PFSK-1 (cell line): ENCODE data around the gene MED12.

Experiments used
- POLR2AphosphoS5 ChIP-seq: IDR thresholded peaks from 2 replicates; pipeline ENCODE4 v1.6.1; 2012; ENCODE audit warnings: low read depth, mild to moderate bottlenecking, control low read depth, low read length, moderate library complexity
- REST ChIP-seq, 2 experiments: IDR thresholded peaks; 2 replicates each; pipeline versions ENCODE4 v1.6.1 to v1.8.0; 2011 to 2012; ENCODE audit warnings: low read depth in 2 of 2, low read length in 2 of 2, control low read depth in 1 of 2, inconsistent platforms in 1 of 2, mild to moderate bottlenecking in 1 of 2, moderate library complexity in 1 of 2; ENCODE audit not compliant: insufficient read depth in 1 of 2

GRCh38 chrX:71173440-71173839, 55.0 kb downstream of the MED12 start:
- TF ChIP-seq POLR2AphosphoS5 (no peak), REST (IDR thresholded peaks at IDR 0.05; ENCODE audit: insufficient read depth in 1 of 2, low read depth in 2 of 2, low read length in 2 of 2) (no peak)
